ENCODE results near the gene PPP1R16B.
A peak's percentile ranks its signal among the peaks of the same experiment; 100 is the strongest.

The PPP1R16B gene

GRCh38 chr20:38805502-38805957, at the start of gene PPP1R16B:
Gene PPP1R16B, plus strand, starts transcription at chr20:38805697. Its CDS starts 30,229 bp downstream, at chr20:38835926.
- DNase-seq (ENCODE audit: low read depth, low spot score) = peak; percentile 49

DNA sequence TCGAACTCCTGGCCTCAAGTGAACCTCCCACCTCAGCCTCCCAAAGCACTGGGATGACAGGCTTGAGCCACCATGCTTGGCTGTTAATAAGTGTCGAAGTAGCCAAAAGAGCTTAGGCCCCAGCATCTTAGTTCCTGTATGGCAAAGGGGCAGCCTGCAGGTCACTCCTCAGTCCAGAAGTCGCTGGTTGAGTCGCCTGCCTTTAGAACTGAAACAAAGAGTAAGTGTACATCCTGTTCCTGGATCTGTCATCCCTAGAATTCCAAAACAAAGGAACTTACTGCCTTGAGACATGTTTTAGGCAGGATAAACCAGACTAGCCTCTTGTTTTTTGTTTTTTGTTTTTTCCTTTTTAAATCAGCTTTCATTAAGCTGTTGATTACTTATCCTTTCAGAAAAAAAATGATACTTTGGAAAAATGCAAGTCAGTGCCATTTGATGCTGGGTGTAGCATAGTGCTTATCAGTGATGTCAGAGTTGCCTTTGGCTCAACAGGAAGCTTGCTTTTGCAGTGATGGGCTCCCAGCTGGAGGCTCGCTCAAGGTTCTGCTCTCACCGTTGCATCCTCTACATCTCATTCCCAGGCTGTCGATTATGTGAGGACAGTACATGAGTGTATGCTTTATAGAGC, 48.2 kb upstream of the PPP1R16B start:
- no peak for DNase-seq (ENCODE audit: low read depth, low spot score)

- no peak for DNase-seq (ENCODE audit: low read depth, low spot score)
Observed at GRCh38 chr20:38759106-38759505, 46.4 kb upstream of the PPP1R16B start.

DNA sequence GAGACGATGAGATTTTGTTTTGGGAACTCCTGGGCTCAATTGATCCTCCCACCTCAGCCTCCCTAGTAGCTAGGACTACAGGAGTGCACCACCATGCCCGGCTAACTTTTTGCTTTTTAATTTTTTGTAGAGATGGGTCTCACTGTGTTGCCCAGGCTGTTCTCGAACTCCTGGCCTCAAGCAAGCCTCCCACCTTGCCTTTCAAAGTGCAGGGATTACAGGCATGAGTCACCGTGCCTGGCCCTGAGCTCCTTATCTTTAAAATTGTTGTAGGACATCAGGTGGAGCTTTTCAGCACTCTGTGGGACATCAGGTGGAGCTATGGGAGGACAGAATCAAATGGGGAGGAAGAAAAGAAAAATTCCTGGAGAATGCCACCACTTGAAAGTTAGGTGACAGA, 44.5 kb upstream of the PPP1R16B start:
- no peak for DNase-seq (ENCODE audit: low read depth, low spot score)

DNA sequence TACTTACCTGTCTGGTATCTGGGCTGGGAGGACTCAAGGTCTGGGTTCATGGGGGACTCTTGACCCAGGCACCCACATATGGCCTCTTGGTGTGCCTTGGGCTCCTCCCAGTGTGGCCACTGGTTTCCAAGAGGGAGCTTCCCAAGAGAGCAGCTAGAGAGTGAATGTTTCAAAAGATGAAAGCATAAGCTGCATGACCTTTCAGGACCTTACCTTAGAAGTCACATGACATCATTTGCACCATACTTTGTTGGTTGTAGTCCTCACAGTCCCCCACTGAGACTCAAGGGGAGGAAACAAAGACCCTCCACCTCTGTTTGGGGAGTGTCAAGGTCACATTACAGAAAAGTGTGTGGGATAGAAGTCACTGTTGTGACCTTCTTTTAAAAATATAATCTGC, 43.3 kb upstream of the PPP1R16B start:
- no peak for DNase-seq (ENCODE audit: low read depth, low spot score)

GRCh38 chr20:38763616-38764015, 41.9 kb upstream of the PPP1R16B start:
- DNase-seq (ENCODE audit: low read depth, low spot score) = no peak

- peak; percentile 74 for DNase-seq (ENCODE audit: low read depth, low spot score)
Observed at GRCh38 chr20:38764567-38765318, 40.8 kb upstream of the PPP1R16B start.

- DNase-seq (ENCODE audit: low read depth, low spot score) = peak; percentile 32
Observed at GRCh38 chr20:38766071-38766470, 39.4 kb upstream of the PPP1R16B start.

- no peak for DNase-seq (ENCODE audit: low read depth, low spot score)
Observed at GRCh38 chr20:38769376-38770295, 35.9 kb upstream of the PPP1R16B start.

GRCh38 chr20:38770546-38770945, 35.0 kb upstream of the PPP1R16B start:
- DNase-seq (ENCODE audit: low read depth, low spot score) = no peak

GRCh38 chr20:38770970-38771369, 34.5 kb upstream of the PPP1R16B start:
- DNase-seq (ENCODE audit: low read depth, low spot score) = no peak

- no peak for DNase-seq (ENCODE audit: low read depth, low spot score)
Observed at GRCh38 chr20:38771621-38772020, 33.9 kb upstream of the PPP1R16B start.

- DNase-seq (ENCODE audit: low read depth, low spot score) = no peak
Observed at GRCh38 chr20:38774167-38774566, 31.3 kb upstream of the PPP1R16B start.

DNA sequence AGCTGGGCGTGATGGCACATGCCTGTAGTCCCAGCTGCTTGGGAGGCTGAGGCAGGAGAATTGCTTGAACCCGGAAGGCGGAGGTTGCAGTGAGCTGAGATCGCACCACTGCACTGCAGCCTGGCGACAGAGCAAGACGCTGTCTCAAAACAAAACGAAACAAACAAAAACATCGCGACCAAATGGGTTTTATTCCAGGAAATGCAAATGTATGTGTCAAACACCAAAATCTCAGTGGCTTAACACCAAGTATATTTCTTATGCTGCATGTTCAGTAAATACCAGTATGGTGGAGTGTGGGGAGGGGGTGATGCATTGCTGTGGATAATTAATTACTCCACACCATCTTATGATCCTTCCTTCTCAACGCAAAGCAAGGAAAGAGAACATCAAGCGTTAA, 29.1 kb upstream of the PPP1R16B start:
- no peak for DNase-seq (ENCODE audit: low read depth, low spot score)

DNA sequence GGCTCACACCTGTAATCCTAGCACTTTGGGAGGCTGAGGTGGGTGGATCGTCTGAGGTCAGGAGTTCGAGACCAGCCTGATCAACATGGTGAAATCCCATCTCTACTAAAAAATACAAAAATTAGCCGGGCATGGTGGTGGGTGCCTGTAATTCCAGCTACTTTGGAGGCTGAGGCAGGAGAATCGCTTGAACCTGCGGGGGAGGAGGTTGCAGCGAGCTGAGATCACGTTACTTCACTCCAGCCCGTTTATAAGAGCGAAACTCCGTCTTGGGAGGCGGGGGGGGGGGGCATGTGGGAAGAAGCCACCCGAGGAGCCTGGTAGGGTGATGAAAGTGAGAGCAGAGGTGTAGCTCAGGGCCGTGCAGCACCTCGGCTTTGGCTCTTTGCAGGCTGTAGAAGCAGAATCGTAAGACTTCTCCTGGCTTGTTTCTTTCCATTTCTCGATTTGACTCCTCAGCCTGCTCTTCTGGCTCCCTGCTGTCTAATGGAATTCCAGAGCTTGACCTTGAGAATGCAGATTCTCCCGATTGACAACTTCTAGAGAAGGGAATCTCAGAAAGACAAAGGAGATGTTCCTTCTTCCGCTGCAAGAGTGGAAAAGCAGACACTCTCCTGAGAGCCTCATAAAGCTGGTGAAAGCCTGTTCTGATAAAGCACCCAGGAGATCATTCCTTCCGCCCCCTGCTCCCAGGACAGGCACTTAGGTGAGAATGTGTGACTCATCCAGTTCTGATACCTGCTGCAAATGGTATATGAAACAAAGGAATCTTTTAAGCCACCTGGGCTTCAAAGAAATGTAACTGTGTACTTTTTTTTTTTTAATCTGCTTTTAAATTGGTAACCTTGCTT, 26.0 kb upstream of the PPP1R16B start:
- no peak for DNase-seq (ENCODE audit: low read depth, low spot score)

DNA sequence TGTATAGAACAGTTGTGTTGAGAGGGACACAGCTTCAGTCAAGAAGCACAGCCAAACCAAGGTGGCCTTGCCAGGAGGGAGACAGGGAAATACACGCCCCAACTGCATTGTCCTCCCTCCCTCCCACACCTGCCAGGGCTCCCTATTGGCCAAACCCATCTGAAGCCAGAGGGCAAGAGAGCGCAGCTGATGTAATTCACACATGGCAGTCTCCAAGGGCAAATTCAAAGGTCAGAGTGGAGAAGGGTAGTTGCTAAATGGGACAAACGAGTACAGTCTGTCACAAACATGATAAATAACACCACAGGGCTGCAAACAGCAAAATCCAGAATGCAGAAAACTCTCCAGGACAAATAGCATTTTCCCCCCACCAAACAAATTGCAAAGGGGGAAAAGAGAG, 23.2 kb upstream of the PPP1R16B start:
- no peak for DNase-seq (ENCODE audit: low read depth, low spot score)

DNA sequence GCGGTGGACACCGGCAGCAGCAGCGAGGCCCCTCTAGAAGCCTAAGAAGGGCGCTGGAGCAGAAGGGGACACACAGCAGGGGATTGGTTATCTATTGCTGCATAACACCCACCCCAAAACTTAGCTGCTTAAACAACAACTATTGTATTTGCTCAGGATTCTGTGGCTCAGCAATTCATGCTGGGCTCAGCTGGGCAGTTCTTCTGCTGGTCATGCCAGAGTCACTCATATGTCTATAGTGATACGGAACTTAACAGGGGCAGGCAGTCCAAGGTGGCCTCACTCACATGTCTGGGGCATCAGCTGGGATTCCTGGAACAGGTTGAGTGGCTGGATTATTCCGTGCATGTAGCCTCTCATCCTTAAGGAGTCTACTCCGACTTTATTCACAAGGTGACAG, 17.6 kb upstream of the PPP1R16B start:
- no peak for DNase-seq (ENCODE audit: low read depth, low spot score)

GRCh38 chr20:38789503-38790199, 15.8 kb upstream of the PPP1R16B start:
- no peak for DNase-seq (ENCODE audit: low read depth, low spot score)

DNA sequence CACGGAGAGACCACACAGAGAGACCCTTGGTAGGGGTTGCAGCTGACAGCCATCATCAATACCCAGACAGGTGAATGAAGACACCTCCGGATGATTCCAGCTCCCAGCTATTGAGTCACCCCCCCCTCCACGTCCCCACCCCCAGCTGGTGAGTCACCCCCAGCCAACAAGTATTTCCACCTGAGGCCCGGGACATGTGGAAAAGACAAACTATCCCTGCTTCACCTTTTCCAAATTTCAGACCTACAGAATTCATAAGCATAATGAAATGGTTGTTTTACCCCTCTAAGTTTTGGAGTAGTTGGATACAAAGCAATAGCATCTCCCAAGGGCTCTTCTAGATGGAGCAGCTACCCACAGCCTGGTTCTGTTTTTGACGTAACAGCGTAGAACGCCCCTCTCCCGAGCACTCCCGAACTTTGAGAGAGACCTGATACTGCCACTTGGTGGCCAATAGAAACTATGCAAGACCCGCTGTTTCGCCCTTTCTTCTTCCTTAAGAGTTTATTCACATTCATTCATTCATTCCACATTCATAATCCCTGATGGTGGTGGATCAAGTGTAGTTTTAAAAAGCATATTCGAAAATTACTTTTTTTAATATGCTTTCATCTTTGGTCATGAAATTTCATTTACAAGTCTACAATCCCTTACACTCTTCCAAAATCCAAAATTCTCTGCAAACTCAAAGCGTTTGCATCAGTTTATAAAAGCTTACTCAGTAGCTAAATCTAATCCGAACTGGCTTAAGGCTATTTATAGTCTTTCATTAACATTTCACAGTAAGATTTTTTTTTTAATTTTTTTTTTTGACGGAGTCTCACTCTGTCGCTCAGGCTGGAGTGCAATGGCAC, 15.1 kb upstream of the PPP1R16B start:
- DNase-seq (ENCODE audit: low read depth, low spot score) = peak; percentile 8

DNA sequence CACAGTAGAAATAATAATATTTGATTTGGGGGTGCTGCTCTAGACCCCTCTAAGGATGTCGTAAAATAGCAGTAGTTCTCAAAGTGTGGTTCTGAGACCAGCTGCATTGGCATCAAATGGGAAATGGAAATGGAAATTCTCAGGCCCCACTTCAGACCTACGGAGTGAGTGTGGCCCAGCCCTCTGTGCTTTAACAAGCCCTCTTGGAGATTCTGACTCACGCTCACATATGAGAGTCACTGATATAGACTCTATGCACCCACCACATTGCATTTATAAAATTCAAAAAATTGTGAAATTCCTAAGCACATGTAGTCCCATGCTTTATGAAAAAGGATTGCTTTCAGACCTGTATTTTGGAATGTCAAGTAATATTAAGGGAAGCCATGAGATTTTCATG, 14.2 kb upstream of the PPP1R16B start:
- DNase-seq (ENCODE audit: low read depth, low spot score) = no peak
